K562 (cell line): ENCODE measurements around the gene PCED1B. TPM values are rescaled to one million over a fixed set of nuclear protein-coding genes. Genes with fewer than 3 reads are reported as not detected.

Experiments used
- ATAC-seq: fragments of 200-7000 bp; cut with Tn5 transposase; 3 replicates; pipeline ENCODE4 v1.9.1; 2020; ENCODE audit warnings: moderate library complexity
- BruUV-seq: library from RNA; stranded (reverse); fragments of 400-500 nt; replicated peaks from 2 replicates; lab custom pipeline; 2021; lab: Mats Ljungman, UMichigan
- CTCF ChIA-PET: fragments of 300-600 bp; formaldehyde crosslinking; extraction: SDS; loops from one replicate; lab custom pipeline; 2021; ENCODE audit warnings: low intra/inter-chr PET ratio; lab: Yijun Ruan, JAX
- POLR2A ChIA-PET: fragments of 300-600, 350-650 bp; sonication (Branson Sonifier 250); formaldehyde crosslinking; extraction: SDS; loops from one replicate; lab custom pipeline; 2021; ENCODE audit warnings: antibody characterized with exemption, inconsistent platforms; lab: Yijun Ruan, JAX
- DNase-seq, 4 experiments: peaks; one replicate each; pipeline versions ENCODE4 v3.0.0 to v3.0.0-alpha.2; 2011 to 2018; ENCODE audit warnings: low spot score in 3 of 4, mixed read lengths in 3 of 4; ENCODE audit errors: extremely low read depth in 1 of 4
- FAIRE-seq: peaks from 2 replicates; lab custom pipeline; 2011; peaks lifted over from hg19 to GRCh38; lab: Jason Lieb, UNC
- H2AFZ ChIP-seq: 2 replicates; pipeline ENCODE4 v1.6.0; 2011; ENCODE audit warnings: low read depth, low read length, control low read depth, inconsistent platforms
- H3K27ac ChIP-seq: fragments of 200-600 bp; 3 replicates; pipeline ENCODE4 v1.8.0; 2011; ENCODE audit warnings: low read depth, mild to moderate bottlenecking, control low read depth, inconsistent platforms, low read length, moderate library complexity, mixed read lengths; ENCODE audit errors: extremely low read depth
- H3K27me3 ChIP-seq, 2 experiments: fragments of 300-600 bp in 1 of 2; 2 replicates in 1 of 2; 3 replicates in 1 of 2; pipeline versions ENCODE4 v1.6.0 to v1.8.0; 2011; ENCODE audit warnings: inconsistent platforms in 2 of 2, low read length in 2 of 2, mild to moderate bottlenecking in 1 of 2, mixed read lengths in 1 of 2, moderate library complexity in 1 of 2; ENCODE audit not compliant: control insufficient read depth in 2 of 2, insufficient read depth in 2 of 2
- H3K36me3 ChIP-seq: fragments of 300-600 bp; 3 replicates; pipeline ENCODE4 v1.8.0; 2011; ENCODE audit warnings: mild to moderate bottlenecking, low read length, inconsistent platforms; ENCODE audit not compliant: control insufficient read depth, insufficient read depth
- H3K4me1 ChIP-seq, 2 experiments: fragments of 200-600 bp in 1 of 2; replicated peaks in 1 of 2; 2 replicates in 1 of 2; 3 replicates in 1 of 2; pipeline versions ENCODE4 v1.5.1 to v1.8.0; 2011; ENCODE audit warnings: inconsistent platforms in 2 of 2, low read length in 2 of 2, mild to moderate bottlenecking in 1 of 2, mixed read lengths in 1 of 2, moderate library complexity in 1 of 2; ENCODE audit not compliant: control insufficient read depth in 2 of 2, insufficient read depth in 2 of 2
- H3K4me2 ChIP-seq: 2 replicates; pipeline ENCODE4 v1.6.1; 2011; ENCODE audit warnings: low read length, control low read depth, inconsistent platforms, mixed read lengths; ENCODE audit not compliant: insufficient read depth
- H3K4me3 ChIP-seq: fragments of 200-600 bp; sonication (generic), shearing (Covaris generic); 2 replicates; pipeline ENCODE4 v1.5.1; 2016; ENCODE audit warnings: control low read depth, inconsistent platforms
- H3K79me2 ChIP-seq: fragments of 200-600 bp; 3 replicates; pipeline ENCODE4 v1.8.0; 2011; ENCODE audit warnings: low read length, inconsistent platforms; ENCODE audit not compliant: control insufficient read depth, insufficient read depth
- H3K9ac ChIP-seq, 2 experiments: 2 replicates each; pipeline versions ENCODE4 v1.6.0 to v1.6.1; 2011; ENCODE audit warnings: low read depth in 2 of 2, low read length in 2 of 2, control low read depth in 1 of 2, inconsistent platforms in 1 of 2, mild to moderate bottlenecking in 1 of 2, mixed read lengths in 1 of 2; ENCODE audit not compliant: insufficient read depth in 1 of 2
- H3K9me1 ChIP-seq: one replicate; pipeline ENCODE4 v1.6.0; 2011; ENCODE audit warnings: inconsistent platforms, mild to moderate bottlenecking, low read length, moderate library complexity; ENCODE audit not compliant: control insufficient read depth, insufficient read depth
- H3K9me3 ChIP-seq: replicated peaks from 2 replicates; pipeline ENCODE4 v1.5.1; 2011; ENCODE audit warnings: low read depth, low read length, inconsistent platforms; ENCODE audit not compliant: control insufficient read depth, insufficient read depth
- H4K20me1 ChIP-seq: replicated peaks from 2 replicates; pipeline ENCODE4 v1.6.1; 2011; ENCODE audit warnings: low read length, inconsistent platforms, mixed read lengths; ENCODE audit not compliant: control insufficient read depth, insufficient read depth
- BDP1 ChIP-seq: IDR thresholded peaks from 3 replicates; pipeline ENCODE4 v1.6.1; 2011; ENCODE audit not compliant: insufficient read length, insufficient read depth
- WGBS: fragments of 100-300 bp; shearing (Covaris generic); methylation state at CpG from one replicate; pipeline ENCODE4 v1.1.6; 2016; ENCODE audit warnings: low coverage, mixed read lengths; ENCODE audit not compliant: insufficient coverage; ENCODE audit errors: missing lambda C conversion rate; 5-methylcytosine and 5-hydroxymethylcytosine counted together
- in situ Hi-C: fragments of 300-500 bp; cut with MboI; formaldehyde crosslinking; loops from 4 replicates; pipeline ENCODE4 v1.15.0; 2018; ENCODE audit warnings: inconsistent platforms, mixed read lengths
- intact Hi-C: fragments of 100-400 bp; cut with micrococcal nuclease; formaldehyde crosslinking; loops from 2 replicates; pipeline ENCODE4 v1.14.2; 2022
- polyA plus RNA-seq, 8 experiments: library from polyadenylated mRNA; depleted of rRNA in 4 of 8; stranded (reverse) in 5 of 8; unstranded in 3 of 8; fragments of >200 nt; fragmentation: Nextera tagmentation in 2 of 8; fragmentation: Illumina TruSeq in 1 of 8; extraction: Ambion mirVana in 2 of 8; extraction: Trizol in 1 of 8; gene quantifications; 2 replicates each; pipeline versions ENCODE4 v1.2.1 to v1.2.3, GENCODE V29; 2011 to 2014; ENCODE audit warnings: inconsistent platforms in 1 of 8, missing spikeins in 1 of 8
- total RNA-seq, 7 experiments: library from RNA; depleted of rRNA in 6 of 7; stranded (reverse); fragments of >200 nt in 6 of 7; fragmentation: Illumina TruSeq in 2 of 7; extraction: Trizol in 2 of 7; gene quantifications; 2 replicates each; pipeline versions ENCODE4 v1.2.1 to v1.2.3, GENCODE V29; 2011 to 2021; ENCODE audit warnings: low replicate concordance in 1 of 7
- TF ChIP-seq, protein P1 (sequence below), 2 experiments: fragments of 450-650 bp; IDR thresholded peaks; 2 replicates each; pipeline ENCODE4 v1.6.1; 2018; ENCODE audit warnings: mild to moderate bottlenecking in 2 of 2, low read depth in 1 of 2; ENCODE audit not compliant: partially characterized antibody in 2 of 2

Gene PCED1B
- total and polyA plus RNA-seq, 9 of the 15 experiments (the other 6 are each of a cell fraction or from before 2014, with no cell fraction given), result 1.2 to 9.3 (median 2.5) TPM

DNA sequence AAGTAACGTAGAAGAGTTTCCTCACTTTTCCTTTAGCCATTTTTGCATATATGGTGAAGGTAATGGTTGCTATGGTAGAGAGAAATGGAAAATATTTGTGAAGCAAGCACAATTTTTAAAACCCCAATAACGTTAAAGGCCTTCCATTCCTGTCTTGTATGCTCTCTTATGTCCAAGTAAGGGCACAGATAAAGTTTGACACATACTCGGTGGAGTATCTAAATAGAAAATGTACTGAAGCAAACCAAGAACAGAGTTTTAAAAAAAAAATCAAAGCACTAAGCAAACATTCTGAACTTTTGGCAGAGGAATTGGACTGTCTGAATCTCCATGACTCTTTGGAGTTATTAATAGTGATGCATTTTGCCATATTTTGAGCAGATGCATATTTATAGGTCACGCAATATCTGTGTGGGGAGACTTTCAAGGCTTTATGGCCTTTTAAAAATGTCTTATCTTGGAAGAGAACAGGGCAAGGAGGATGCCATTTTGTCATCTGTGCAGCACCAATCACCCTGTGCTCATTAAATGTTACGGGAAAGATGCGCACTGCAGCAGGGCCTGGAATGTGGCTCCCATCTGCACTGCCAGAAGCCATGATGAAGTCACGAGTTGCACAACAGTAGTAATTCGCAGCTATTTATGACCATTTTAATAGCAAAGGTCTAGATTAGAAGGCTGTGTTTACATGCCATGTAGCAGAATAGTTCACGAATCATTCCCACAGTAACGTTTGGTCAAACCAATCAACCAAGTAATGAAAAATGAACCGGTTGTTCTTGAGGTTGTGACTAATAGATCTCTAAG, 23.6 kb downstream of the PCED1B start (continued):
- TF ChIP-seq, protein P1, sequence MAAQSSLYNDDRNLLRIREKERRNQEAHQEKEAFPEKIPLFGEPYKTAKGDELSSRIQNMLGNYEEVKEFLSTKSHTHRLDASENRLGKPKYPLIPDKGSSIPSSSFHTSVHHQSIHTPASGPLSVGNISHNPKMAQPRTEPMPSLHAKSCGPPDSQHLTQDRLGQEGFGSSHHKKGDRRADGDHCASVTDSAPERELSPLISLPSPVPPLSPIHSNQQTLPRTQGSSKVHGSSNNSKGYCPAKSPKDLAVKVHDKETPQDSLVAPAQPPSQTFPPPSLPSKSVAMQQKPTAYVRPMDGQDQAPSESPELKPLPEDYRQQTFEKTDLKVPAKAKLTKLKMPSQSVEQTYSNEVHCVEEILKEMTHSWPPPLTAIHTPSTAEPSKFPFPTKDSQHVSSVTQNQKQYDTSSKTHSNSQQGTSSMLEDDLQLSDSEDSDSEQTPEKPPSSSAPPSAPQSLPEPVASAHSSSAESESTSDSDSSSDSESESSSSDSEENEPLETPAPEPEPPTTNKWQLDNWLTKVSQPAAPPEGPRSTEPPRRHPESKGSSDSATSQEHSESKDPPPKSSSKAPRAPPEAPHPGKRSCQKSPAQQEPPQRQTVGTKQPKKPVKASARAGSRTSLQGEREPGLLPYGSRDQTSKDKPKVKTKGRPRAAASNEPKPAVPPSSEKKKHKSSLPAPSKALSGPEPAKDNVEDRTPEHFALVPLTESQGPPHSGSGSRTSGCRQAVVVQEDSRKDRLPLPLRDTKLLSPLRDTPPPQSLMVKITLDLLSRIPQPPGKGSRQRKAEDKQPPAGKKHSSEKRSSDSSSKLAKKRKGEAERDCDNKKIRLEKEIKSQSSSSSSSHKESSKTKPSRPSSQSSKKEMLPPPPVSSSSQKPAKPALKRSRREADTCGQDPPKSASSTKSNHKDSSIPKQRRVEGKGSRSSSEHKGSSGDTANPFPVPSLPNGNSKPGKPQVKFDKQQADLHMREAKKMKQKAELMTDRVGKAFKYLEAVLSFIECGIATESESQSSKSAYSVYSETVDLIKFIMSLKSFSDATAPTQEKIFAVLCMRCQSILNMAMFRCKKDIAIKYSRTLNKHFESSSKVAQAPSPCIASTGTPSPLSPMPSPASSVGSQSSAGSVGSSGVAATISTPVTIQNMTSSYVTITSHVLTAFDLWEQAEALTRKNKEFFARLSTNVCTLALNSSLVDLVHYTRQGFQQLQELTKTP (IDR thresholded peaks at IDR 0.05; ENCODE audit: low read depth in 1 of 2, partially characterized antibody in 2 of 2), result no peak

DNA sequence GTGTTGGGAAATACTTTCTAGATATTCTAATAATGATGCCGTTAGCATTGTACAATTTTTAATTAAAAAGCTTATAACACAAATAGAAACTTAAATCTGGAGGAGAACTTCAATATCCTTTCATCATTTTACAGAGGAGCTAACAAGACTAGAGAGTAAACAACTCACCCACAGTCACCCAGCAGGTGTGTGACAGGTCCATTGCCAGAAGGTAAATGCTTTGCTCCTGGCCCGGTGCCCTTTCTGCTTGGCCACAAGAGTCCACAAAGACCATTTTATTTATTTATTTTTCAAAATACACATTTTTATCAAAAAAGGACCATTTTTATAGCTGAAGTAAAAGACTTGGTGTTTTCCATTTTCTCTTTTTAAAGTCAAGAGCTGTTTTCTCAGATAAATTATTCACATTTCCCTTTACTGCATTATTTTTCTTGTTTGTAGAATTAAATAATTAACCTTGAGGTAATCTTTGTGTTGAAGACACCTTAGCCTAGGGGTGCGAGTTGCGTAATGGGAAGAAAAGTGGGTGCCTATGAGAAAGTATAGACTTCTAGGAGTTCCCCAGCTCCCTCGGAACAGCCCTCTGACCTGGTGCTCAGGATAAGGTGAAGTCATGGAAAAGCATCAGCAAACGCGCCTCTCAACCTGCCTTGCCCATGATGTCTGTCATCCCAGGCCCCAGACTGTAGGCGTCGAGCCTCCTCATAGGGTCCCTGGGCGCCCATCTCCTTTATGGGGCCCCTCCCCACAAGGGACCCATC, 26.7 kb downstream of the PCED1B start:
- no peaks in the 10 kb centered on the region for H3K4me1 ChIP-seq
- ChIA-PET POLR2A (interaction anchor here (0.9 kb wide), 1 partner anchor 9 kb away, joined by 3 read pairs; no protein-coding TSS in a partner anchor), CTCF (no interaction called here)
- H3K4me3 ChIP-seq, result no peak overlapping the region
- H2AFZ ChIP-seq, result no peak overlapping the region
- no peak overlapping the region for H3K27ac ChIP-seq
- H3K9me3 ChIP-seq, result no peaks in the 10 kb centered on the region
- no peak overlapping the region for H3K4me2 ChIP-seq
- no peaks in the 10 kb centered on the region for H3K27me3 ChIP-seq
- no peak overlapping the region for H3K9ac ChIP-seq
- in situ Hi-C loops (no loop called here), intact Hi-C loops (no loop called here)
- 39% methylated on average over 10 of the region's 10 CpGs for WGBS
- BruUV-seq, result no TSS peak
- no peak for ATAC-seq
- H3K79me2 ChIP-seq, result no peaks in the 10 kb centered on the region
- no peak for FAIRE-seq
- TF ChIP-seq BDP1, result no peak
- H4K20me1 ChIP-seq, result no peaks in the 10 kb centered on the region
- no peaks in the 10 kb centered on the region for H3K9me1 ChIP-seq
- H3K36me3 ChIP-seq, result no peaks in the 10 kb centered on the region
- no peak for DNase-seq
